HG02852 (cell line): ENCODE data around the gene IQCF5.
"Not testable (repeated sequence)": the region's sequence is repeated elsewhere in the genome, so short reads cannot be mapped to it uniquely, and the experiment has no call there.

Experiments
- ATAC-seq: cut with Tn5 transposase; IDR thresholded peaks from one replicate; pipeline ENCODE4 v1.9.1; 2021; ENCODE audit warnings: mild to moderate bottlenecking, moderate library complexity; ENCODE audit not compliant: unreplicated experiment

The IQCF5 gene

DNA sequence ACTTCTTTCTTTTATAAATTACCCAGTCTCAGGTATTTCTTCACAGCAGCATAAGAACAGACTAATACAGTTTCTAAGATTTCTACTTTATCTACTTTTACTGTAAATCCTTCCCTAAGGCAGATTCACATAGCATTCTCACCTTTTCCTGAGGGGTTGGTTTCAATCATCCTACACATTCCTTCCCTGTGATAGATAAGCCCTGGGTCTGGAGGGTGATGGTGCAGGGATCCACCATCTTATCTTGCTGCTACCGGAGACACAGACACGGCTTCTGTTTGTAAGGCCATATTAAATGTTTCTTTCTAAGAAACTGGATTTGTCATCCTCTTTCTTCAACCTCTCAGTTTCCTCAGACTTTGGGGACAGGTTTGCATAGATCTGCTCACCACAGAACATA lies 6.1 kb downstream of the IQCF5 start:
- ATAC-seq = no peak

DNA sequence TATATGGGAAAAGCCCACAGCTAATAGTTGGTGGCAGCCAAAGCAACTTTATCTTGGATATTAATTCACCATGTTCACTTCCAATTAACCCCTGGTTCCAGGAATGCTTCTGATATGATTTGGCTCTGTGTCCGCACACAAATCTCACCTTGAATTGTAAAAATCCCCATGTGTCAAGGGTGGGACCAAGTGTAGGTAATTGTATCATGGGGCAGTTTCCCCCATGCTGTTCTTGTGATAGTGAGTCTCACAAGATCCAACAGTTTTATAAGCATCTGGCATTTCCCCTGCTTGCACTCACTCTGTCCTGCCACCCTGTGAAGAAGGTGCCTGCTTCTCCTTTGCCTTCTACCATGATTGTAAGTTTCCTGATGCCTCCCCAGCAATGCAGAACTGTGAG lies 6.5 kb downstream of the IQCF5 start:
- ATAC-seq = not testable (repeated sequence)

DNA sequence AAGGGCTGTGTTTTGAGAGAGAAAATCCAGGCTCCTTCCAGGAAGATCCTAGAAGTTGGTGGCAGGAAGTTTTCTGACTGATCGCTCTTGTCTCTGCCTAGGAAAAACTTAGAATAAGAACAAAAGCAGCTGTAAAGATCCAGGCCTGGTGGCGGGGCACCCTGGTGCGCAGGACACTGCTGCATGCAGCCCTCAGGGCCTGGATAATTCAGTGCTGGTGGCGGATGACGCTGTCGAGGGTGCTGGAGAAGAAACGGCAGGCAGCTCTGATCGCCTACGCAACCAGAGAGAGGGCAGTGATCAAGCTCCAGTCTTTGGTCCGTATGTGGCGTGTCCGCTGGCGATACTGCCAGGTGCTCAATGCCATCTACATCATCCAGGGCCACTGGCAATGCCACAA lies 12.5 kb downstream of the IQCF5 start:
- no peak for ATAC-seq

DNA sequence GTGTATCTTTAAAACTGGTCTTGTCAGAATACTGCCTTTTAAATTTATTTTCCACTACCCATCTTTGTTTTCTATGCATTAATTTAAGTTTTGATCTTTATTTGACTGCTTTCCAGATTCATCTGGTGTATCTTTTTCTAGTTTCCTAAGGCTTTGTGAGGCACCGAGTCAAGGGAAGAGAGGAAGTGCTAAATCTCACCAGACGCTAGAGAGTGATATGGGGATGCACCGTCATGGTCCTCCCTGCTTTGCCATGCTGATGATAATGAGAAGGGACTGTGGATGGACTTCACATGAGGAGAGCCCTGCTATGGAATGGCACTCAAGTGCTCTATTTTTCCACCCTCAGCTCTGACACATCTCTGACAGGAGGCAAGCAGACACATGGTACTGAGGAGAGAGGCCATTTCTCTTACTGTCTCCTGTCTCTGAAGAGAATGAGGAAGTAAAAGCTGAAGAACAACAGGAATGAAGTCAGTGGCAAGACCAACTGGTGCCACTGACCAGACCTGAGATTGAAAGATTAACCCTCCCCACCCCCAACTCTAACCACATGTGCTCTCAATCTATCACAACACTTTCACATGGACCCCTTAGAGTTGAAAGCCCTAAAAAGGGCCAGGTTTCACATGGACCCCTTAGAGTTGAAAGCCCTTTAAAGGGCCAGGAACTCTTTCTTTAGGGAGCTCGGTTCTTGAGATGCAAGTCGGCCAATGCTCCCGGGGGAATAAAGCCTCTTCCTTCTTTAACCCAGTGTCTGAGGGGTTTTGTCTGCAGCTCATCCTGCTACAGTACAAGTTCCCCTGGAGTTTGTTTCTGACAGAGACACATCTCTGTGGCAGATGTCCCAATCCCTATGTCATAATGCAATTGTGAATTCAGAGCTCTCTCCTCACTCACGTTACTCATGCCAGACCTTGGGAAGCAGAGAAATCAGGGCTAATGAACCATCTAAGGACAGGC lies 14.4 kb downstream of the IQCF5 start, which contains the start of gene IQCF2:
TSS of gene IQCF2 (plus strand) at position 913 of the 963 bp plus-strand sequence. CDS start 52 bp downstream, outside the sequence.
- no peak for ATAC-seq

DNA sequence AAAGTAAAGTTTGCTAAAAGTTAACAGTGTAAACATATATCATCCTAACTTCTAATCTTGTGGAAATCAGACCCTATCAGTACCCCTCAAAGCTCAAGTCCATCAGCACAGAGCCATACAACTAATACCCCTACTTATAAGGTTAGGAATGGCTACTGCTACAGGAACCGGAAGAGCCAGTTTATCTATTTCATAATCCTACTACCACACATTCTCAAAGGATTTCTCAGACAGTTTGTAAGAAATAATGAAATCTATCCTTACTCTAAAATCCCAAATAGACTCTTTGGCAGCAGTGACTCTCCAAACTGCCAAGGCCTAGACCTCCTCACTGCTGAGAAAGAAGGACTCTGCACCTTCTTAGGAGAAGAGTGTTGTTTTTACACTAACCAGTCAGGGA lies 20.0 kb downstream of the IQCF5 start:
- ATAC-seq = not testable (repeated sequence)

DNA sequence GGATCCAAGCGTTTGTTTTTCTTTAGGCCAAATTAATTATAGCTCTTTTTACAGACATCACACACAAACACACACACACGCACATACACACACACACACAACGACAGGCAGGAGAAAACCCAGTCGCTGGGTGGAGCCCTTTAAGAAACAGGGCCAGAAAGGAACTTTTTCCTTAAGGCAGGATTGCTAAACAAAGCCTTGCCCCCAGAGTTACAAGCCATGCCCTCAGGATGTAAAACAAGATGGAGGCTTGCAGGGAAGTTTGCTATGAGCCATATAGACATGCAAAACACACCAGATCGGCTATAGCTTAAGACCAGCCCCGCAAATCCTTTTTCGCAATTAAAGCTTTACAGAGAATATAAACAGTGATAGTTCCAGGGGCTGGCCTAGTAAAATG lies 30.3 kb downstream of the IQCF5 start:
- no peak for ATAC-seq

DNA sequence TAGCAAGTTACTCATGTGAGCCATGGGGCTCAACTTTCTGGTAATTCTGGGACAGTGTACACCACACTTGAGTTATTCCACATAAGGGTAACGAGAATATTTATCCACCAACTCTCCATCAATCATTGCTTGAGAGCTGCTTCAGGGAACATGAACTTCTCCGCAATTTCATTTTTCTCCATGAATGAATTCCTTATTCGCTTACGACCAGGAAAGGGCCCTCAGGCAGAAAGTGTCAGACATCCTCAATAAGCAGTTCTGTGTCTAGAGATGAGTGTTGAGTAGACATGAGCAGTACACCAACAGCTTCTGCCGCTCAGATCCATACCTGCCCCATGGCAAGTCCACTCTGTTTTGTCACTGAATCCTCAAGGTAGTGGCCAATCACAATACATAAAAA lies 38.8 kb downstream of the IQCF5 start:
- ATAC-seq = no peak

DNA sequence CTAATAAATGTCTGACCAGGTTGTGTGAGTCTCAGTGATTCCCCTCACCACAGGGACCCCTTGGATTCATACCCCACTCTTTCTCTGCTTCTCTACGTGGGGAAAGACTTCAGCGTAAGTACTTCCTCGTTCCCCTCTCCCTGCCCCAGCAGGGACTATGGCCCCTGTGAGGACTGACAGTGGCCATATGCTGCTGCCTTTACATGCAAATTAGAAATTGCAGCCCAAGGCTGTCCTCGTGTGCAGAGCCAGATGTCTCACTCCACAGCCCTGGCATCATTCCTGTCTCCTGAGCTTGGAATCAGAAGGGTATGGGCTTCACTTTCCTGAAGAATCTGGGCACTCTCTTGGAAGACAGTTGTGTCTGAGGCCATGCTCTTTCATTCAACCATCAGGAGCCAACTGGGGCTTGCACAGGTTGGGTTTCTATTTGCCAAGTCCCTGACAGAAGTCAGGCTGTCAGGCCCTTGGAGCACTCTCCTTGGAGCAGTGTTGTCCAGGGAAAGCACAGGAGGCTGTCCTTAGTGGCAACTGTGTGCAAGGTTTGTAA lies 44.5 kb downstream of the IQCF5 start:
- no peak for ATAC-seq

DNA sequence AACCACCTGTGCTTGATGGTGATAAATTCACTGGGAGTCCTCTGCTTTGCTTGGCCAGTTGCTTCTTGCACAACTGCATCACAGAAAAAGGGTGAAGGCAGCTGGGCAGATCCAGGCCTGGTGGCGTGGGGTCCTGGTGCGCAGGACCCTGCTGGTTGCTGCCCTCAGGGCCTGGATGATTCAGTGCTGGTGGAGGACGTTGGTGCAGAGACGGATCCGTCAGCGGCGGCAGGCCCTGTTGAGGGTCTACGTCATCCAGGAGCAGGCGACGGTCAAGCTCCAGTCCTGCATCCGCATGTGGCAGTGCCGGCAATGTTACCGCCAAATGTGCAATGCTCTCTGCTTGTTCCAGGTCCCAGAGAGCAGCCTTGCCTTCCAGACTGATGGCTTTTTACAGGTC lies 45.1 kb downstream of the IQCF5 start:
- no peak for ATAC-seq

DNA sequence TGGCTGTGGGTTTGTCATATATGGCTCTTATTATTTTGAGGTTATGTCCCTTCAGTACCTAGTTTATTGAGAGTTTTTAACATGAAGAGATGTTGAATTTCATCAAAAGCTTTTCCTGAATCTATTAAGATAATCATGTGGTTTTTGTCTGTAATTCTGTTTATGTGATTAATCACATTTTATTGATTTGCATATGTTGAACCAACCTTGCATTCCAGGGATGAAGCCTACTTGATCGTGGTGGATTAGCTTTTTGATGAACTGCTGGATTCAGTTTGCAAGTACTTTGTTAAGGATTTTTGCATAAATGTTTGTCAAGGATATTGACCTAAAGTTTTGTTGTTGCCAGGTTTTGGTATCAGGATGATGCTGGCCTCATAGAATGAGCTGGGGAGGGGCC lies 47.1 kb downstream of the IQCF5 start:
- ATAC-seq = no peak
